Measurements from ENCODE around the gene BACH2.
"Not testable (repeated sequence)": the region's sequence is repeated elsewhere in the genome, so short reads cannot be mapped to it uniquely, and the experiment has no call there.

Gene BACH2

GRCh38 chr6:90126839-90127238 lies 169.8 kb downstream of the BACH2 start:
- peak; percentile 38 for DNase-seq (ENCODE audit: low spot score)

DNA sequence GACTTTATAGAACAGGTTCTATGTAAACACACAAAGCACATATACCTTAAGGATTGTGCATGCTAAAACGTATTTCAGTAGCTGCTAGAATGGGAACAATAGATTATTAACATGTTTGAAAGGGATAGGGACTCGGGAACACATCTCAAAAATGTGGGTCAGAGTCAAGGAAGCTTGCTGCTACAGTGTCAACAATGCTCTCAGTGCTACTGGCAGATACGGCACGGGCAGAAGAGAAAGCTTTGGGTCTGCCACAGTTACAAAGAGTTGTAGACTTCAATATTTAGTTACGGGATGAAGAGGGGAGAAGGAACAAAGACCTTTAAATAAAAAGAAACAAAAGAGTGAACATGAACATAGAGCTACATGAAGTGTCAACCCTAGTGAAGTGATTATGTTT lies 170.5 kb downstream of the BACH2 start:
- no peak for DNase-seq (ENCODE audit: low spot score)

DNA sequence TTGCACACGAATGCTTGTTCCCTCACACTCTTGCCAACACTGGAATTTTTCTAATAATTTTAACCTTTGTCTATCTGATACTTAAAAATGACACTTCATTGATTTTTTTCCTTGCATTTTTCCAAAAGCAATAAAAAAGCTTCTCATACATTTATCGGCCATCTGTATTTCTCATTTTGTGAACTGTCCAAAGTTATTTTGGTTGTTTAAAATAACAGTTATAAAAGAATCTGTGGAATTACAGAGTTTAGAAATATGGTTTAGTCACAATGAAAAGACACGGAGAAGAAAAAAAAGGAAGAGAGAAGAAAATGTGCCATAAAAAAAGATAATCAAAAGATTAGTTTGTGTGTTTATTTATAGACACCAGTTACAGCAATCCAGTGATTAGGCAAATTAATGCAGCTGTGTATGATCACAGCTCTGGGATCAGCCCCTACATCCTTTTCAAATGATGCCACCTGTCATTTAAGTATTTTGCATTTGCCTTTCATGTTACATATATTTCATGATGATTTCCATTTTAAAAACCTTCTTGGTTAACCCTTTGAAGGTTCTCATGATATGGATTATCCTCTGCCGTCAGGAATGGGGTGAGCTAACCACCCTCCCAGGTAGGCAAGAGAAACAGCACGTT lies 171.7 kb downstream of the BACH2 start:
- DNase-seq (ENCODE audit: low spot score) = peak; percentile 65

GRCh38 chr6:90123831-90124230 lies 172.8 kb downstream of the BACH2 start:
- DNase-seq (ENCODE audit: low spot score) = no peak

GRCh38 chr6:90121982-90122381 lies 174.7 kb downstream of the BACH2 start:
- no peak for DNase-seq (ENCODE audit: low spot score)

DNA sequence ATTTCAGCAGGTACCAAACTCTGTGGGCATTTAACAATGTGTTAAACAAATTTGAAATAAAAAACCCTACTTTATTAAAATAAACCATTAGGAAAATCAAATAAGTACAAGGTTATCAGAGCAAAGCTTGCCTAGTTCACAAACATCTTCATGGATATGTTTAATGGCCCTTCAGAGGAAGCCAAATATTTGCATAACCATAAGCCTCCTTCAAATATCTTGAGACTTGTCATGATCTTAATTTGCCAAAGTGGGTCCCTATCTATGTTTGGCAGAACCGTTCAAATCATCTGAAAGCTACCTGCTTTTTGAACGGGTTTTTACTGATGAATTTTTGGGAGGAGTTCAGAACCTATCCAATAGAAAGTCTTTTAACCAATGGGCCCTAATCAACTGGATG lies 176.3 kb downstream of the BACH2 start:
- no peak for DNase-seq (ENCODE audit: low spot score)

GRCh38 chr6:90119618-90120017 lies 177.0 kb downstream of the BACH2 start:
- DNase-seq (ENCODE audit: low spot score) = no peak

DNA sequence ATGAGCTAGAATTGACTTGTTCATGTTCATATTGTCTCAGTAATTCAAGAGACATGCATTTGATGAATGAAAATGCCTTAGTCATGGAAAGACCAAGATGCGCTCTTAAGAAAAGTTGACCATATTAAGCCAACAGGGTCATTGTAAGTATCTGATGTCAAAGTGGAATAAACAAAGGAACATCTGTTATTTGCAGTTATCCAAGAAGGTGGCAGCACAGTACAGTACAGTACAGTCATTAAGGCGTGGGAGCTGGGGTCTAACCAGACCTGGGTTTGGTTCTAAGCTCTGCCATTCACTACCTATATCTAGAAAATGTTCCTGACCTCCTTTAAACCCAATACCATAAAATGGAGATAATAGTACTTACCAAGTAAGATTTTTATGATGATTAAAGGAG lies 178.1 kb downstream of the BACH2 start:
- DNase-seq (ENCODE audit: low spot score) = no peak

DNA sequence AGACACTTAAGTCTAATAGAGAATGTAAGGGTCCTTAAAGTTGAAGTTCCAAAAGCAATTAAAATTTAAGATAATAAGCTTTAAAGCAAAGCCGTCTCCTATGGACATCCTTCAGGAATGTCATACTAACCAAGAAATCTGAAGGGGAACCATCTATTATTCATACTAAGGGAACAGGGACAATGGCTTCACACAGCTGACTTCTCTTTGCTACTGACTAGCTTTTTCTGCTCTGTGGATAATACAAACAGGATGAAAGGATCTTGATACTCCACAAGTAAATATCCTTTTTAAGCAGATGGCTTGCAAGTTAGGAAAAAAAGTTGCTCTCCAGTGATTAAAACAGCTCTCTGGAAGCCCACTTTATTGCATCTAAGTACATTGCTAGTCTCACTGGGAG lies 178.6 kb downstream of the BACH2 start:
- no peak for DNase-seq (ENCODE audit: low spot score)

DNA sequence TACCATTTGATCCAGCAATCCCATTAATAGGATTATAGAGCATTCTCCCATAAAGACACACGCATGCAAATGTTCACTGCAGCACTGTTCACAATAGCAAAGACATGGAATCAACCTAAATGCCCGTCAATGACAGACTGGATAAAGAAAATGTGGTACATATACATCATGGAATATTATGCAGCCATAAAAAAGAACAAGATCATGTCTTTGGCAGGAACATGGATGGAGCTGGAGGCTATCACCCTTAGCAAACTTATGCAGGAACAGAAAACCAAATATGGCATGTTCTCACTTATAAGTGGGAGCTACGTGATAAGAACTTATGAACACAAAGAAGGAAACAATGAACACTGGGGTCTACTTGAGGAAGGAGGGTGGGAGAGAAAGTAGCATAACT lies 180.5 kb downstream of the BACH2 start:
- DNase-seq (ENCODE audit: low spot score) = not testable (repeated sequence)

DNA sequence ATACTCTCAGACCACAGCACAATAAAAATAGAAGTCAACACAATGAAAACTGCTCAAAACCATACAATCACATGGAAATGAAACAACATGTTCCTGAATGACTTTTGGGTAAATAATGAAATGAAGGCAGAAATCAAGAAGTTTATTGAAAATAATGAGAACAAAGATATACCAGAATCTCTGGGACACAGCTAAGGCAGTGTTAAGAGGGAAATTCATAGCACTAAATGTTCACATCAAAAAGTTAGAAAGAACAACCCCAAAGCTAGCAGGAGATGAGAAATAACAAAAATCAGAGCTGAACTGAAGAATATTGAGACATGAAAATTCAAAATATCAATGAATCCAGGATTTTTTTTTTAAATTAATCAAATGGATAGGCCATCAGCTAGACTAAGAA lies 183.3 kb downstream of the BACH2 start:
- DNase-seq (ENCODE audit: low spot score) = no peak

GRCh38 chr6:90111387-90111786 lies 185.3 kb downstream of the BACH2 start:
- DNase-seq (ENCODE audit: low spot score) = no peak

- DNase-seq (ENCODE audit: low spot score) = no peak
Observed at GRCh38 chr6:90110971-90111370, 185.7 kb downstream of the BACH2 start.

- DNase-seq (ENCODE audit: low spot score) = no peak
Observed at GRCh38 chr6:90109141-90109540, 187.5 kb downstream of the BACH2 start.

- DNase-seq (ENCODE audit: low spot score) = no peak
Observed at GRCh38 chr6:90107771-90108282, 188.8 kb downstream of the BACH2 start.

DNA sequence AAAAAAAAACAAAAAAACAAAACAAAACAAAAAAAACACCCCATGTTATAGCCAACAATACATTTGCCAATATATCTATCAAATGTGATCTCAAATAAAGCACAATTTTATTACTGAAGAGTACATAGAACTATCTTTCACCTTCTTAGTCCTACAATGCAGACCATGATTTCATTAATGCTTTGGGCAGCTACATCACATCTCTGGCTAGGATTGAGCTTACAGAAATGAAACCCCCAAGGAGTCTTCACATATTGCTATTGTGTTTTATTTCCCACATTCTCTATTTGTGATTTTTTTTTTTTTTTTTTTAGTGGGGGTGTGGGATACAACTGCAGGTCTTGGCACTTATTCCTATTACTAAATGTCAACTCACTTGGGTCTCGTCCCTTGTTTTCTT lies 189.3 kb downstream of the BACH2 start:
- no peak for DNase-seq (ENCODE audit: low spot score)

- DNase-seq (ENCODE audit: low spot score) = no peak
Observed at GRCh38 chr6:90106449-90106848, 190.2 kb downstream of the BACH2 start.

DNA sequence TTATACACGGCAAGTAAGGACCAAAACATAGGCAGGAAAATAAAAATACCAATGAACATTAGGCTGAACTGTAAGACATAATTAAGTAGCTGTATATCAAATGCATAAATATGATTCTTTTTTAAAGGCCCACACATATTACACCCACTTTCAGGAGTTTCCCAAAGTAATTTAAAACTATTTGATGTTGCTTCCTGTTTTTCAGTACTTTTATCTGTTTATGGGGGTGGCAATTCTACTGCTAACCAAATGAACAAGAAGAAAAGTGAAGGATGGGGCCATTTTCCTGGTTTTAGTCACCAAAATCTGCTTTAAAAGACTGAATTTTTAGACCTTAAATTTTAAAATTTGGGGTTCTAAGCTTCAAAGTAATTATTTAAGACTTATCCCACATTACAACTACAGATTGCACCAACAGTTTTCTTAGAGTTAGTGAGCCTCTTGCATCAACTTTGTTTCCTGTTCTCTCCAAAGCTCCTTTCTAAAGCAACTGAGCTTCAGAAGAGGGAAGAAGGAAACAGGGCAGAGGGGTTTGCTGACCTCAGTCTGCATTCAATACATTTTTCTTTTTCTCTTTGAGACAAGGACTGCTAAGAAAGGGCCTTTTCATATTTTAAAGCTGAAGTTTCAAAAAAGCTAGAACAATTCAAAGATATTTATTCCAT lies 191.0 kb downstream of the BACH2 start:
- no peak for DNase-seq (ENCODE audit: low spot score)

- no peak for DNase-seq (ENCODE audit: low spot score)
Observed at GRCh38 chr6:90103056-90103800, 193.4 kb downstream of the BACH2 start.

DNA sequence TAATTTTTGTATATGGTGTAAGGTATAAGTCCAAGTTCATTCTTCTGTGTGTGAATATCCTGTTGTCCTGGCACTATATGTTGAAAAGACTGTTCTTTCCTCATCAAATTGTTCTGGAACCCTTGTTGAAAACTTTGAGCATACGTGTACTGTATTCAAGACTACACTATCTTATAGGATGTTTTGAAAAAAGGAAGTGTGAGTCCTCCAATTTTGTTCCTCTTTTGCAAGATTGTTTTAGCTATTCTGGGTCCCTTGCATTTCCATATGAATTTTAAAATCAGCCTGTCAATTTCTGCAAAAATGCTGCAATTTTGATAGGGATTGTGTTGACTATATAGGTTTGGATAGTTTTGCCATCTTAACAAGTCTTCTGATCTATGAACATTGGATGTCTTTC lies 195.2 kb downstream of the BACH2 start:
- no peak for DNase-seq (ENCODE audit: low spot score)

DNA sequence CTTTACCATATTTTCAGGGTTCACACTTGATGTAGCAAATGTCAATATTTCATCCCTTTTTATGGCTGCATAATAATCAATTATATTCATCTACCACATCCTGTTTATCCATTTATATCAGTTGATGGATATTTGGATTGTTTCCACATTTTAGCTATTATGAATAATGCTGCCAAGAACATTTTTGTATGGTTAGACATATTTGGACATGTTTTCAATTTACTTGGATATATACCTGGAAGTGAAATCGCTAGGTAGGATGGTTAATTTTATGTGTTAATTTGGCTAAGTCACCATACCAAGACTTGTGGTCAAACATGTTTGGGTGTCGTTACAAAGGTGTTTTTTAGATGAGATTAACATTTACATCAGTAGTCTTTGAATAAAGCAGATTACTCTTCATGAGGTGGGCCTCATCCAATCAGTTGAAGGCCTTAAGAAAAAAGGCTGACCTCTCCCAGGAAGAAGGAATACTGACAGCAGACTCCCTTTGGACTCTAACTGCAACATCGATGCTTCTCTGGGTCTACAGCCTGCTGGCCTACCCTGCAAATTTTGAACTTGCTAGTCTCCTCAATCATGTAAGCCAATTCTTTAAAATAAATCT lies 196.5 kb downstream of the BACH2 start:
- no peak for DNase-seq (ENCODE audit: low spot score)

GRCh38 chr6:90098627-90099026 lies 198.0 kb downstream of the BACH2 start:
- no peak for DNase-seq (ENCODE audit: low spot score)

Measured in NAMALWA (cell line).